ENCODE results near the gene UNC93B1.

Gene UNC93B1, protein sequence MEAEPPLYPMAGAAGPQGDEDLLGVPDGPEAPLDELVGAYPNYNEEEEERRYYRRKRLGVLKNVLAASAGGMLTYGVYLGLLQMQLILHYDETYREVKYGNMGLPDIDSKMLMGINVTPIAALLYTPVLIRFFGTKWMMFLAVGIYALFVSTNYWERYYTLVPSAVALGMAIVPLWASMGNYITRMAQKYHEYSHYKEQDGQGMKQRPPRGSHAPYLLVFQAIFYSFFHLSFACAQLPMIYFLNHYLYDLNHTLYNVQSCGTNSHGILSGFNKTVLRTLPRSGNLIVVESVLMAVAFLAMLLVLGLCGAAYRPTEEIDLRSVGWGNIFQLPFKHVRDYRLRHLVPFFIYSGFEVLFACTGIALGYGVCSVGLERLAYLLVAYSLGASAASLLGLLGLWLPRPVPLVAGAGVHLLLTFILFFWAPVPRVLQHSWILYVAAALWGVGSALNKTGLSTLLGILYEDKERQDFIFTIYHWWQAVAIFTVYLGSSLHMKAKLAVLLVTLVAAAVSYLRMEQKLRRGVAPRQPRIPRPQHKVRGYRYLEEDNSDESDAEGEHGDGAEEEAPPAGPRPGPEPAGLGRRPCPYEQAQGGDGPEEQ

DNA sequence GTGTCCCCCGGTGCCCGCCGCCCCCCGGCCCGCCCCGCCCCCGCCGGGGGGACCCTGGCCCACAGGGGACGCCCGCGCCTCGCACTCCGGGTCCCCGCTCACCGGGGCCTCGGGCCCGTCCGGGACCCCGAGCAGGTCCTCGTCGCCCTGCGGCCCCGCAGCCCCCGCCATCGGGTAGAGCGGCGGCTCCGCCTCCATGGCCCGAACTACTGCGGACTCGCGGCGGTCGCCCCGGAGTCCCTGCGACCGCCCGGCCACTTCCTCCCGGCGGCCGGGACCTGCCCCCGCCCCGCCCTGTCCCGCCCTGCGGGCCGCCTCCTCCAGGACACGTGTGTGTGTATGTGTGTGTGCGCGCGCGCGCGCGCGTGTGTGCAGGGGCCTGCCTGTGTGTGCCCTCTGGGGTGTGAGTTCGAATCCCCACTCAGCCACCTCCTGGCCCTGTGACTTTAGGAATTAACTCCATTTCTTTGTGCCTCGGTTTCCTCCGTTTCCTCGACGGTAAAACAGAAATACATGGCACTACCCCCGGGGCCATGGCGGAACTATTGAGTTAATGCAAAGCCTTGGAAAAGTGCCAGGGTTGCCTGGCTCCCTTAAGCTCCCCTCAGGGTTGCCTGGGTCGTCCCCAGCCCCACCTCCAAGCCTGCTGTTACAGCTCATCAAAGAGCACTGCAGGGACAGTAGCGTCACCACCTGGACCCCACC, at the start of gene UNC93B1:
TSS of gene UNC93B1 (minus strand) at position 252 of the 705 bp plus-strand sequence. CDS start at position 198, 54 bp downstream.
- peak; percentile 61 for DNase-seq (ENCODE audit: low read depth)

DNA sequence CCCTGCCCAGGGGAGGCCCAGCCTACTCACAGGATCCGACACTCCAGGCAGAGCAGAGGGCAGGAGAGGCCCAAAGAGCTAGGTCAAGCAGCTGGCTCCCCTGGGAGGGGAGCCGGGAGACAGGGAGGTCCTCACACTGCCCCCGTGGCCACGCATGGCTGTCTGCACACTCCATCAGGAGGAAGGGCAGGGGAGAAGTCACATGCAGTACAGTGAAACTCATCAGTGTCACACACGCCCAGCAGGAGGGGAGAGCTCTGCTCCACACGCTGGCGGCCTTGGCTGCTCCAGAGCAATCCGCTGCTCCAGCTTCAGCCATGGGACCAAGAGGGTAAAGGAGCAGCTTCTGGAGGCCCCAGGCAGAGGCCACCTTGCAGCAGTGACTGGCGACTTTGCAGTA, 49.2 kb upstream of the UNC93B1 start:
- no peak for DNase-seq (ENCODE audit: low read depth)

DNA sequence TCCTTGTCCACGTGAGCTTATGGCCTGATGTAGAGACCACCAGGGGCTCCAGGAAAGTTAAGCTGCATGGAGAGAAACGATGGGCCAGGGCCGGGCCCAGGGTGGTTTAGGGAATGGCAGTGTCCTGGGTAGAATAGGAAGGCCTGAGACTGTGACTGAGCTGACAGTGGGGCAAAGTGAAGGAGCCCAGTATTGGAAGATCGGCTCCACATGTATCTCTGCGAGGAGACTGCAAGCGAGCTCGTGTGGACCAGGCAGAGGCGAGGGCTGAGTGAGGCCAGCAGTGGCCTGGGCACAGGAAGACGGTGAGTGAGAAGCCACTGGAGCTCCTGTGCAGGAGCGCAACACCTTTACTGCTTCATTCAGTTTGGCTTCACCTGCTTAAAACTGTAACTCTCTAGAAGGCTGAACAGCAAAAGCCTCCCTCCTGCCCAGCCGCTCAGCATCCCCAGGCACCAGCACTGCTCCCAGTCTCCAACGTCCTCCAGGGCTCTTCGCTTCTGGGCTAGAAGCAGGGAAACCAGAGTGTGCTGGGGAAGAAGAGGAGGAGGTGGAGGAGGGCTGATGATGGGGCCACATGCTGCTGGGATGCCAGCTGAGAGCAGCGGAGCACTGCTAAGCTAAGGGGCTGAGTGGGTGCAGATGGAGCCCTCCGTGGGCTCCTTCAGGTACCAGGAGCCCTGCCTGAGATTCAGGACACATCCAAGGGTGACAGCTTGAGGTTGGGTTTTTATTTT, 48.4 kb upstream of the UNC93B1 start:
- DNase-seq (ENCODE audit: low read depth), result no peak

DNA sequence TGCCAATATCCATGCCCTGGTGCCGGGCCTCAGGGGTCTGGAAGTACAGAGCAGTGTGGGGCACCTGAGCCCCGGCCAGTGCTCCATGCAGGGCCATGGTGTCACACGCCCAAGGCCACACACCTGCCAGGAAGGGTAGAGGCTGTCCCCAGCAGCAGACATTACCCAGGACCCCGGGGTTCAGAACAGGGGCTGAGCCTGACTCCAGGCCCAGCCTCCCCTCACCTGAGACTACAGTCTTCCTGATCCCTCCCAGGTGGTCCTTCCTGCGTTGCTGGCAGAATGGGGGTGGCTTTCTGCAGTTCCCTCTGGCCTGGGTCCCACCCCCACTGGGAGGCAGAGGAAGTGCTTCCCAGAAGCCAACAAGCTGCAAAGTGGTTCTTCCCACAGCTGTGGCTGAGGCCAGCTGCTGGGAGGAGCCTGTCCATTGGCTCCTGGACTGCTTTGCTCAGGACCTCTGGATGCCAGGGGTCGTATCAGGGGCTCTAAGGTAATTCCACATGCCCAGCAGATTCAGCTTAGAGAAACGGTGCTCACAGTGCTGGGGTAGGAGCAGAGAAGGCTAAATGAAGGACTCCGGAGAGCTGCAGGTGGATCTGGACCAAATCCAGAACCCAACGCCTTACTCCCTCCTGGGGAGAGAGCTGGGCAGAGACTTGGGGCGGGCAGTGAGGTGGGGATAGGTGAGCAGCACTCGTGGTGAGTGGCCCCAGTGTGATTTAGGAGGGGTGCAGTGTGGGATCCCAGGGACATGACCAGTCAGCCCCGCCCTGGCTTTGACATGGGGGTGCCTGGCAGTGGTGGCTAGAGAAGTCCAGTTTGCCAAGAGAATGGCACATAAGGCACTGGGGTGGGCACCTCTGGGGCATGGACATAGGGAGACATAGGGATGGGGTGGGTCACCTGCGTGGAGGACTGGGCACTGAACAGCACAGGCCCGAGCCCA, 47.6 kb upstream of the UNC93B1 start:
- no peak for DNase-seq (ENCODE audit: low read depth)

DNA sequence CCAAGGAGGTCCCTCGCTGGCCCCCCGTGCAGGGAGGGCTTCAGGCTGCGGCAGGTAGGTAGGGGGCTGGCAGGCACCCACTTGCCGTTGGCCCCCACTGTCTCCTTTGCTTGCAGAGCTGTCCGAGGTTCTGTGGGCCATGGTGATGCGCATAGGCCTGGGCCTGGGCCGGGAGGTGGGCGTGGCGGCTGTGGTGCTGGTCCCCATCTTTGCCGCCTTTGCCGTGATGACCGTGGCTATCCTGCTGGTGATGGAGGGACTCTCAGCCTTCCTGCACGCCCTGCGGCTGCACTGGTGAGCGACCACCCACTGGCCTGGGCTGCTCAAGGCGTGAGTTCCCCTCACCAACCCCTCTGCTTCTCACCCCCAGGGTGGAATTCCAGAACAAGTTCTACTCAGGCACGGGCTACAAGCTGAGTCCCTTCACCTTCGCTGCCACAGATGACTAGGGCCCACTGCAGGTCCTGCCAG, 46.5 kb upstream of the UNC93B1 start:
- DNase-seq (ENCODE audit: low read depth), result no peak

DNA sequence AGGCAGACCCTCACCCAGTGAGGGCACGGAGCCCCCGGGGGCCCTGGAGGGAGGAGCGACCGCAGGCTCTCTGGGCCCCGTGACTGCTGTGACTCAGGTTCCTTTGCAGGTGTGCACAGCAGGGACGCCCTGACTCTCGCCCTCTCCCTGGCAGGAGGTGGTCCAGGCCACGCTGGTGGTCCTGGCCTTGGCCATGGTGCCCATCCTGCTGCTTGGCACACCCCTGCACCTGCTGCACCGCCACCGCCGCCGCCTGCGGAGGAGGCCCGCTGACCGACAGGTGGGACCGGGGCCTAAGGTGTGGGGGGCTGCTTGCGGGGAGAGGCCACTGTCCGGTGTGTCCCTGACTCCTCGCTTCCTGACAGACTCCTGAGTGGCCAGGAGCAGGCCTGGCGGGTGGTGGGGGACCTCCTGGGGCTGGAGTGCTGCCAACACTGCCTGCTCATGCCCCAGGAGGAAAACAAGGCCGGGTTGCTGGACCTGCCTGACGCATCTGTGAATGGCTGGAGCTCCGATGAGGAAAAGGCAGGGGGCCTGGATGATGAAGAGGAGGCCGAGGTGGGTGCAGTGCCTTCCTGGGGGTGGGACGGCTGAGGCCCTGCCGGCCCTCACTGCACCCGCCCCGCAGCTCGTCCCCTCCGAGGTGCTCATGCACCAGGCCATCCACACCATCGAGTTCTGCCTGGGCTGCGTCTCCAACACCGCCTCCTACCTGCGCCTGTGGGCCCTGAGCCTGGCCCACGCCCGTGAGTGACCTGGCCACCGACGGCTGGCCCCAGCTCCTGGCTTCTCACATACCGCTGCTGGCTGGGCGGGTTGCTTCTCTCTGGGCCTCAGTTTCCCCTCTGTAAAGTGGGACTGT, 45.8 kb upstream of the UNC93B1 start:
- DNase-seq (ENCODE audit: low read depth), result no peak

DNA sequence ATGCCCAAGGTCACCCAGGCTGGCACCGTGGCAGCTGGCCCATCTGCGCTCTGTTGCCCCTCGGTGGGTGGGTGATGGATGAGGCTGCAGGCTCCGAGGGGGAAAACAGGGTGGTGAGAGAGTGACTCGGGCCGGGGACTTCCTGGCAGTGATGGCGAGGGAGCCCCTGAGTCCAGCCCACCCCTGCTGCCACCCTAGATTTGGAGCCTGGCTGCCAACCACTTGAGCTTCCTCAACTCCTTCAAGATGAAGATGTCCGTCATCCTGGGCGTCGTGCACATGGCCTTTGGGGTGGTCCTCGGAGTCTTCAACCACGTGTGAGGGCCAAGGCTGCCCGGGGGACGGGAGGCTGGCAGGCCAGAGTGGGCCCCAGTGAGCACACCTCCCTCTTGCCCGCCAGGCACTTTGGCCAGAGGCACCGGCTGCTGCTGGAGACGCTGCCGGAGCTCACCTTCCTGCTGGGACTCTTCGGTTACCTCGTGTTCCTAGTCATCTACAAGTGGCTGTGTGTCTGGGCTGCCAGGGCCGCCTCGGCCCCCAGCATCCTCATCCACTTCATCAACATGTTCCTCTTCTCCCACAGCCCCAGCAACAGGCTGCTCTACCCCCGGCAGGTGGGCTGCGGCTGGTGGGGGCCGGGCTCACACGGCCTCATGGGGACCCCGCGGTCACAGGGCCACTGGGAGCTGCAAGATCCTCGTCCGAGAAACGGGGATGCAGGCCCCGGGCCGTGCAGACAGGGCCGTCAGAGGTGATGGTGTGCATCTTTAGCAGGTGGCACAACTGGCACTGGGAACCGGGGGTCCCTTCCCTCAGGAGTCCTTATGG, 45.0 kb upstream of the UNC93B1 start:
- DNase-seq (ENCODE audit: low read depth), result no peak

DNA sequence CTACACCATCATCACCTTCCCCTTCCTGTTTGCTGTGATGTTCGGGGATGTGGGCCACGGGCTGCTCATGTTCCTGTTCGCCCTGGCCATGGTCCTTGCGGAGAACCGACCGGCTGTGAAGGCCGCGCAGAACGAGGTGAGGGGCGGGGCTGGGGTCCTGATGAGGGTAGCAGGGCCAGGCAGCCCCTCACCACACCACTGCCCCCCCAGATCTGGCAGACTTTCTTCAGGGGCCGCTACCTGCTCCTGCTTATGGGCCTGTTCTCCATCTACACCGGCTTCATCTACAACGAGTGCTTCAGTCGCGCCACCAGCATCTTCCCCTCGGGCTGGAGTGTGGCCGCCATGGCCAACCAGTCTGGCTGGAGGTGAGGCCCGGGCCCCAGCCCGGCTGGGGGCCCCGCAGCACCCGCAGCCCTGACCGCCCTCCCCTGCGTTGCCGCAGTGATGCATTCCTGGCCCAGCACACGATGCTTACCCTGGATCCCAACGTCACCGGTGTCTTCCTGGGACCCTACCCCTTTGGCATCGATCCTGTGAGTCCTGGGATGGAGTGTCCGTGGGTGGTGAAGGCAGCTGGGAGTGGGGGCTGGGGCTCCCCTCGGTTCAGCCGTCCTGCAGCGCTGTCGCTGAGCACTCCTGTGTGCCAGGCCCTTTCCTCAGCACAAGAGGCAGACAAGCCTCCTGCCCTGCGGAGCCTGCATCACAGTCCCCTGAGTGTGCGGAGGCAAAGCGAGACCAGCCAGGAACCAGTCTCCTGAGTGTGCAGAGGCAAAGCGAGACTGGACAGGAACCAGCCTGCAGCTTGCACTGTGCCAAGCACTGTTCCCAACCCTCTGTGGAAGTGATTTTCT, 43.8 kb upstream of the UNC93B1 start:
- no peak for DNase-seq (ENCODE audit: low read depth)

DNA sequence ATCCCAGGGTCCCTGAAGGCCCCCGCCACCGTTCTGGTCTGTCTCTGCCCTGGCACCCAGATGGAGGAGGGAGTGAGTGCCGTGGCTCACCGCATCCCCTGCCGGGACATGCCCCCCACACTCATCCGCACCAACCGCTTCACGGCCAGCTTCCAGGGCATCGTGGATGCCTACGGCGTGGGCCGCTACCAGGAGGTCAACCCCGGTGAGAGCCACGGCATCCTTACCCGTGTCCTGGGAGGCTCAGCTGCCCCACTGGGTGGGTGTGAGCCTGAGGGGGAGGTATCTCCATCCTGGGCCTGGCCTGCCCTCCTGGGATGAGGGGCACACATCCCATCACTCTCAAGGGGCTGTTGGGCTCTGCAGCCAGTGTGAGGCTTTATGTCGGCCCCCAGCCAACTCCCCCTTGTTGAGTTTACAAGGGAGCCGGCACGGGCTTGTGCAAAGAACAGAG, 41.0 kb upstream of the UNC93B1 start:
- no peak for DNase-seq (ENCODE audit: low read depth)

DNA sequence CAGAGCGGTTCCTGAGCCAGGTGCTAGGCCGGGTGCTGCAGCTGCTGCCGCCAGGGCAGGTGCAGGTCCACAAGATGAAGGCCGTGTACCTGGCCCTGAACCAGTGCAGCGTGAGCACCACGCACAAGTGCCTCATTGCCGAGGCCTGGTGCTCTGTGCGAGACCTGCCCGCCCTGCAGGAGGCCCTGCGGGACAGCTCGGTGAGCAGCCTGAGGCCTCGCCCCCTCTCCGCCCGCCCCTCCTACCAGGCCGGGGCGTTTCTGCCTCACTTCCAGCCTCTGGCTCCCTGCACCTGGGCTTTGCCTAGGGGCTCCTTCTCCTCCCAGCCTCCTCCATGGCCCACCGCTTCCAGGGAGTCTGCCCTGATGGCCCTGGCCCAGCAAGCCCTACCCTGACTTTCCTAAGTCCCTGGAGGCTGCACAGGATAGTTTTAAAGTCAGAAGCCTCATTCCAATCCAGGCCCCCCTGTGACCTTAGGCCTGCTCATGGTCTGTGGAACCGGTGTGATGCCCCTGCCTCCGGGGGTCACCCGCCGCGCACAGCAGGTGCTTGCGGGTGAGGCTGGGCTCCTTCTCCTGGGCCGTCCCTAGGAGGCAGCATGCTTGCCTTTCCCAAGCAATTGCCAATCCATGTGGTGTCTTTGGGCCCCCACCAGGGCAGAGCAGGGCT, 40.4 kb upstream of the UNC93B1 start:
- DNase-seq (ENCODE audit: low read depth), result no peak

DNA sequence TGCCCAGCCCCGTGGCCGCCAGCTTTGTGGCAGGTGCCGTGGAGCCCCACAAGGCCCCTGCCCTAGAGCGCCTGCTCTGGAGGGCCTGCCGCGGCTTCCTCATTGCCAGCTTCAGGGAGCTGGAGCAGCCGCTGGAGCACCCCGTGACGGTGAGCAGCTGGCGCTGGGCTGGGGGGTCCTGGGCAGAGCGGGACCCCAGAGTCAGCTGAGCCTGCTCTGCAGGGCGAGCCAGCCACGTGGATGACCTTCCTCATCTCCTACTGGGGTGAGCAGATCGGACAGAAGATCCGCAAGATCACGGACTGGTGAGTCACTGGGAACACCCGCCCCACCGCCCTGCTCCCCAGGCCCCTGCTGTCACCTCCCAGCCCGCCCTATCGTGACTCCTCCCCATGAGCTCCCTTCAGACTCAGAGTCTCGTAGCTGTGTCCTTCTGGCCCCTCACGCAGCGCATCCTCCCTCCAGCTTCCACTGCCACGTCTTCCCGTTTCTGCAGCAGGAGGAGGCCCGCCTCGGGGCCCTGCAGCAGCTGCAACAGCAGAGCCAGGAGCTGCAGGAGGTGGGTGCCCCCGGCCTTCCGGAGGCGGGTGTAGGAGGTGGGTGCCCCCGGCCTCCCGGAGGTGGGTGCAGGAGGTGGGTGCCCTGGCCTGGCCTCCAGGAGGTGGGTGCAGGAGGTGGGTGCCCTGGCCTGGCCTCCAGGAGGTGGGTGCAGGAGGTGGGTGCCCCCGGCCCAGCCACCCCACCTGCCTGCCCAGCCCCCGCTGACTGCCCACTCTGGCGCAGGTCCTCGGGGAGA, 39.6 kb upstream of the UNC93B1 start:
- peak; percentile 86 for DNase-seq (ENCODE audit: low read depth)

DNA sequence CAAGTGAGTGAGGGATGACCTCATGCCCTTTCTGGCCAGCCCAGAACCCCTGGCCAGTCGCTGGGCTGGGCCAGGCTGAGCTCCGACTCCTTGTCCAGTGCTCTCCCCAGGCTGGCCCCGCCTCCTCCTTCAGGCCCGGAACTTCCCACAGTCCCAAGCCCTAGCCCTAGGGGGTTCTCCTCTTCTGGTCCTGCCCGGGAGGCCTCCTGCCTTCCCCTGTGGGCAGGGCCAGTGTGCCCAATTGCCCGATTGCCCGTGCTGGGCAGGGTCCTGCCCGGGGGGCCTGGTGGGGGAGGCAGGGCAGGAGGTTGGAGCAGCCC, 39.1 kb upstream of the UNC93B1 start:
- no peak for DNase-seq (ENCODE audit: low read depth)

DNA sequence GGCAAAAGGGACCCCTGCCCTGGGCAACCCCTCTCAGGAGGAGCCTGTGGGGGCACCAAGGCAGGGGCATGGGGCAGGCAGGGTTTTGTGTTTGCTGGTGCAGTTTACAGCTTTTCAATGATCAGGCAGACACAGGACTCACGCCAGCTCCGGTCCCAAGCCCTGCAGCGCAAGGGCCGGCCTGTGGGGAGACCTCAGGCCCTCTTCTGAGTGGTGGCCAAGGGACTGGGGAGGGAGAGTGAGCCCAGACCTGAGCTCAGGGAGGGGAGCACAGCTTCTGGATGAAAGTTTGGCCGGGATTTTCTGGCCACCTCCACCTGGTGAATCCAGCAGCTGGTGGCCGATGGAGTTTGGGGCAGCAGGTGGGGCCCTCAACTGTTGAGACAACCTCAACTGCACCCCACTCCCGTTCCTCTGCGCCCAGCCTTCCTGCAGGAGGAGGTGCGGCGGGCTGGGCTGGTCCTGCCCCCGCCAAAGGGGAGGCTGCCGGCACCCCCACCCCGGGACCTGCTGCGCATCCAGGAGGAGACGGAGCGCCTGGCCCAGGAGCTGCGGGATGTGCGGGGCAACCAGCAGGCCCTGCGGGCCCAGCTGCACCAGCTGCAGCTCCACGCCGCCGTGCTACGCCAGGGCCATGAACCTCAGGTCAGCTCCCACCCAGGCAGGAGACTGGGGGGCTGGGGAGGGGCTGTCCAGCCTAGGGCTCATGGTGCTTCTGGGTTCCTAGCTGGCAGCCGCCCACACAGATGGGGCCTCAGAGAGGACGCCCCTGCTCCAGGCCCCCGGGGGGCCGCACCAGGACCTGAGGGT, 38.5 kb upstream of the UNC93B1 start:
- DNase-seq (ENCODE audit: low read depth), result no peak

DNA sequence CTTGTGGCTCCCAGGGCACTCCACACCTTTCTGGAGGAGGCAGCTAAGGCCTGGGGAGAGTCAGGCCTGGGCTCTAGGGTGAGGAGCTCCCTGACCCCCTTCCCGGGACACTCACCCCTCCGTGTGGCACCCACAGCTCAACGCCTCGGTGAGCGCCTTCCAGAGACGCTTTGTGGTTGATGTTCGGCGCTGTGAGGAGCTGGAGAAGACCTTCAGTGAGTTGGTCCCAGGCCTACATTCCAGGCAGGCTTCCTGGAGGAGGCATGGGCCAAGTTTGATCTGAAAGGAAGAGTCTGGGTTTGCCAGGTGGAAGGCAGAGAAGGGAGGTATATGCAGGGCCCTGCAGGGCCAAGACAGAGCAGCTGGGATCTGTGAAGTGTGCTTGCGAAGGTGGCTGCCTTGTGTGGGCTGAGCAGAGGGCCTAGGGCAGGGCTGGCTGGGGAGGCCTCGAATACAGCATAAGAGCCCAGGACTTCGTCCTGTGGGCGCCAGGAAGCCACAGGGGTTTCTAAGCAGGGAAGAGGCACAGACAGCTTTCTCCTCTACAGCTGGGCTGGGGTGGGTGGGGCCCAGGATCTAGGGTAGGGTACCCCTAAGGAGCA, 37.8 kb upstream of the UNC93B1 start:
- no peak for DNase-seq (ENCODE audit: low read depth)

DNA sequence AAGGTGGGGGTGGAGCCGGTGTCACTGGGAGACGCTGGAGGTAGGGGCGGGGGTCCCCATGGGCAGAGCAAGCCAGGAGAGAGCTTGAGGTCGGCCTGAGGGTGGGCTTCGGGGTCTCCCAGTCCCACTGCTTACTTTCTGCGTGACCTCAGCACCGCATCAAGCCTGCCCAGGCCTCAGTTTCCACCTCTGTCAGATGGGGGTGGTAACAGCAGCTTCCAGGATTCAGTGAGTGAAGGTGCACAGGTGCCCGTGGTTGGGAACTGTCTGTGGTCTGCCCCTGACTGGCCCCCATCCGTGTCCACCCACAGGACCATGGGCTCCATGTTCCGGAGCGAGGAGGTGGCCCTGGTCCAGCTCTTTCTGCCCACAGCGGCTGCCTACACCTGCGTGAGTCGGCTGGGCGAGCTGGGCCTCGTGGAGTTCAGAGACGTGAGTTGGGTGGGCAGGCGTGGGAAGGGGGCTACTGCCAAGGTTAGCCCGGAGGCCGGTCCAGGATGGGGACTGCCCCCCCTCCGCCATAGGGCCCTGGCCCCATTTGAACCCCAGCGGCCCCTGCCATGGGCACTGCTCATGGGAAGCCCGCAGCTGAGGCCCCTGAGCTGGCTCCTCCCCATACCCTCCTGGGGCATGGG, 37.2 kb upstream of the UNC93B1 start:
- no peak for DNase-seq (ENCODE audit: low read depth)

Data from amniotic epithelial cell (primary cell).